ENCODE data around the gene LHX4.

LHX4 gene

GRCh38 chr1:180247580-180247979 is 17.5 kb downstream of the LHX4 start:
- no peak for TF ChIP-seq CTCF (IDR thresholded peaks at IDR 0.05)
- TF ChIP-seq ZFX (IDR thresholded peaks at IDR 0.05; ENCODE audit: borderline replicate concordance), result no peak
- no peak overlapping the region for H3K27ac ChIP-seq

- TF ChIP-seq CTCF (IDR thresholded peaks at IDR 0.05), result no peak
- no peak for TF ChIP-seq ZFX (IDR thresholded peaks at IDR 0.05; ENCODE audit: borderline replicate concordance)
Observed at GRCh38 chr1:180248176-180248575, 18.1 kb downstream of the LHX4 start.

GRCh38 chr1:180248731-180249681 is 18.9 kb downstream of the LHX4 start:
- TF ChIP-seq CTCF (IDR thresholded peaks at IDR 0.05) (0 out of 2 replicates have a peak, but pooled peaks have one; percentile 10), ZFX (IDR thresholded peaks at IDR 0.05; ENCODE audit: borderline replicate concordance) (no peak)
- H3K27ac ChIP-seq, result no peak overlapping the region

More at GRCh38 chr1:180248176-180248575, 18.1 kb downstream of the LHX4 start:
- no peak overlapping the region for H3K27ac ChIP-seq

- no peak for TF ChIP-seq ZFX (IDR thresholded peaks at IDR 0.05; ENCODE audit: borderline replicate concordance)
- no peak for TF ChIP-seq CTCF (IDR thresholded peaks at IDR 0.05)
Observed at GRCh38 chr1:180249725-180250498, 19.8 kb downstream of the LHX4 start.

GRCh38 chr1:180250499-180250770 is 20.4 kb downstream of the LHX4 start:
- no peak overlapping the region for H3K27ac ChIP-seq
- TF ChIP-seq CTCF (IDR thresholded peaks at IDR 0.05), result no peak
- no peak for TF ChIP-seq ZFX (IDR thresholded peaks at IDR 0.05; ENCODE audit: borderline replicate concordance)

More at GRCh38 chr1:180249725-180250498, 19.8 kb downstream of the LHX4 start:
- no peak overlapping the region for H3K27ac ChIP-seq

GRCh38 chr1:180250883-180251509 is 20.9 kb downstream of the LHX4 start:
- TF ChIP-seq CTCF (IDR thresholded peaks at IDR 0.05) (no peak), ZFX (IDR thresholded peaks at IDR 0.05; ENCODE audit: borderline replicate concordance) (no peak)

More at GRCh38 chr1:180250883-180251509, 20.9 kb downstream of the LHX4 start:
- no peak overlapping the region for H3K27ac ChIP-seq
